ENCODE measurements around the gene PLXNA4.

The PLXNA4 gene

GRCh38 chr7:132564849-132565248, 11.4 kb downstream of the PLXNA4 start:
- no peak for DNase-seq (ENCODE audit: low spot score)

- no peak for DNase-seq (ENCODE audit: low spot score)
These were observed 12.2 kb downstream of the PLXNA4 start for GRCh38 chr7:132564090-132564489.

DNA sequence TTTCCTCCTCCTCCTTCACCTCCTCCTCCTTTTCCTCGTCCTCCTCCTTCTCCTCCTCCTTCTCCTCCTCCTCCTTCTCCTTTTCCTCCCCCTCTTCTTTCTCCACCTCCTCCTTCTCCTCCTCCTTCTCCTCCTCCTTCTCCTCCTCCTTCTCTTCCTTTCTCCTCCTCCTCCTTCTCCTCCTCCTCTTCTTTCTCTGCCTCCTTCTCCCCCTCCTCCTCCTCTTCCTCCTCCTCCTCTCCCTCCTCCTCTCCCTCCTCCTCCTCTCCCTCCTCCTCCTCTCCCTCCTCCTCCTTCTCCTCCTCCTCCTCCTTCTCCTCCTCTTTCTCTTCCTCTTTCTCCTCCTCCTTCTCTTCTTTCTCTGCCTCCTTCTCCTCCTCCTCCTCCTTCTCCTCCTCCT, 13.6 kb downstream of the PLXNA4 start:
- DNase-seq (ENCODE audit: low spot score): no peak

- DNase-seq (ENCODE audit: low spot score): no peak
These were observed 14.5 kb downstream of the PLXNA4 start for GRCh38 chr7:132561763-132562162.

GRCh38 chr7:132560825-132561529, 15.3 kb downstream of the PLXNA4 start:
- DNase-seq (ENCODE audit: low spot score): no peak

DNA sequence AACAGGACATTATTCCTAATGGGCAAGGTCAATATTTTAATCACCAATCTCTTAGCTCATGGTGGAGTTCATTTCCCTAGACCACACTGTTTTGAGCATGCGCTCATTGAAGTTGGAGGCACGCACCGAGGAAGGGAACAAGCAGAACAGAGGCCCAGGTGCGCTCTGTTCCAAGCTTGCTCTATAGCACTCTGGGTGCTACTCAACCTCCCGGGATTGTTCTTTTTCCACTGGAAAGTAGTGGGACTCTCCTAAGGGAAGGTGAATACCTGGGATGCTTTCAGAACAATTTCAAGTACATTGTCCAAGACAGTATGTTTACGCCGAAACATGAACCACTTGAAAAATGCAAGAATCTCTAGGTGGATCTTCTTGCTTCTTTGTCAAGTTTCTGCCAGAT, 16.2 kb downstream of the PLXNA4 start:
- no peak for DNase-seq (ENCODE audit: low spot score)

- no peak for DNase-seq (ENCODE audit: low spot score)
These were observed 17.5 kb downstream of the PLXNA4 start for GRCh38 chr7:132558815-132559214.

GRCh38 chr7:132557489-132558044, 18.7 kb downstream of the PLXNA4 start:
- no peak for DNase-seq (ENCODE audit: low spot score)

GRCh38 chr7:132554446-132554845, 21.8 kb downstream of the PLXNA4 start:
- no peak for DNase-seq (ENCODE audit: low spot score)

- DNase-seq (ENCODE audit: low spot score): no peak
These were observed 23.2 kb downstream of the PLXNA4 start for GRCh38 chr7:132553031-132553430.

- no peak for DNase-seq (ENCODE audit: low spot score)
These were observed 24.4 kb downstream of the PLXNA4 start for GRCh38 chr7:132551886-132552285.

- DNase-seq (ENCODE audit: low spot score): no peak
These were observed 24.8 kb downstream of the PLXNA4 start for GRCh38 chr7:132551439-132551838.

DNA sequence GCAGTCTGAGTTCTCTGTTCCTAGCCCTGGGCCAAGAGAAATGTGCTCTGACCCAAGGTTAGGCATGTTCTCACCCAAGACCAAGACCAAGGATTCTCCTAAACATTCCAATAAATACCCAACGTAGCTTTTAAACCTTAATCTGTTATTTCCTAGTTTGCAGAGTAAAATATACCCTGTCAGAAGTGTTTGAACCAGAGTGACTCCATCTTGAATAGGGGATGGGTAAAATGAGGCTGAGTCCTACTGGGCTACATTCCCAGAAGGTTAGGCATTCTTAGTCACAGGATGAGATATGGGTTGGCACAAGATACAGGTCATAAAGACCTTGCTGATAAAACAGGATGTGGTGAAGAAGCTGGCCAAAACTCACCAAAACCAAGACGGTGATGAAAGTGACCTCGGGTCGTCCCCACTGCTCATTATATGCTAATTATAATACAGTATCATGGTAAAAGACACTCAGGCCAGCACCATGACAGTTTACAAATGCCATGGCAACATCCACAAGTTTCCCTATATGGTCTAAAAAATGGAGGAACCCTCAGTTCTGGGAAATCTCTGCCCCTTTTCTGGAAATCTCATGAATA, 27.7 kb downstream of the PLXNA4 start:
- DNase-seq (ENCODE audit: low spot score): no peak

GRCh38 chr7:132547821-132548220, 28.4 kb downstream of the PLXNA4 start:
- DNase-seq (ENCODE audit: low spot score): no peak

- no peak for DNase-seq (ENCODE audit: low spot score)
These were observed 29.7 kb downstream of the PLXNA4 start for GRCh38 chr7:132546366-132547127.

DNA sequence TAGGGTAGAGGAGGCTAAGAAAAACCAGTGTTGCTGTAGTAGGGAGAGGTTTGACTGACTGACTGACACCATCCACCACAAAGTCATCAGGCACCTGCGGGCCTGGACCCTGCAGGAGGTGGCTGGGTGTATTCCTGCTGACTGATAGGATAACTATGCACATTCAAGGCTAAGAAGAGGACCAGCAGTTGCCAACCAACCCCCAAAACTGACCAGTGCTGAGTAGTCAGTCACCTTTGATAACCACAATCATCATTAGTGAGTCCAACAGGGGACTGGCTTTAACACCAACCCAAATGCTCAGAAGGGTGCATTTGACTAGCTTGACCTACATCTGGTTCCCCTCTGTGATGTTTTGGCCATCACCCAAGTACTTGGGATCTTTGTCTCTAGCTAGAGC, 30.5 kb downstream of the PLXNA4 start:
- DNase-seq (ENCODE audit: low spot score): no peak

- DNase-seq (ENCODE audit: low spot score): no peak
These were observed 31.3 kb downstream of the PLXNA4 start for GRCh38 chr7:132544999-132545398.

- no peak for DNase-seq (ENCODE audit: low spot score)
These were observed 32.2 kb downstream of the PLXNA4 start for GRCh38 chr7:132544025-132544424.

GRCh38 chr7:132542895-132543294, 33.4 kb downstream of the PLXNA4 start:
- no peak for DNase-seq (ENCODE audit: low spot score)

- no peak for DNase-seq (ENCODE audit: low spot score)
These were observed 34.6 kb downstream of the PLXNA4 start for GRCh38 chr7:132541656-132542055.

DNA sequence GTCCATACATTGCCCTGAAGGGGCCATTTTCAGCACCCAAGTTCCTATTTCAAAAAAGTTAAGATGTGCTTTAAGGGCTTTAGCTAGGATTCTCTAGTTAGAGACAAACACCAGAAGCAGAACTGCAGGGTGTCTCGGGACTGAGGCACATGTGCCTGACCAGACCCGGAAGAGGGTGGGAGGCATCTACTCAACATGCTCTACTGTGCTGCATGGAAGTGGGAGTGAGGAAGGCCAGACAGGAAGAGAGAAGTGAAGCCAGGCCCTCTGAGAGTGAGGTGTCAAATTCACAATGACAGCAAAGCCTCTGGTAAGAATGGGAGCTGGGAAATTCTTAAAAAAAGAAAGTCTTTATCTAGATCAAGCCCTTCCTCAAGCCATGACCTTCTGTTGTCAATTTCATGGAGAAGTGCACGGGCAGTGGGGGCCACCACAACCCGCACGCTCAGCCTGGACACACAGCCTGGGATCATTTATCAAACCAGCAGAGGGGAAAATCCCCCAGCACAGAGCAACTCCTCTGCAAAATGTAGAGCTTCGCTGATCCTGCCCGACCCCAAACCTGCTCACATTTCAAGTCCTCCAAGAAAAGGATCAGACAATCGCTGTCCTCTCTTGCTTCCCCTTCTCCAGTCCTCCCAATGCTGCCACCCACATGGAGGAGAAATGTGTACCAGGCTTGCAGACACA, 38.7 kb downstream of the PLXNA4 start:
- DNase-seq (ENCODE audit: low spot score): no peak

DNA sequence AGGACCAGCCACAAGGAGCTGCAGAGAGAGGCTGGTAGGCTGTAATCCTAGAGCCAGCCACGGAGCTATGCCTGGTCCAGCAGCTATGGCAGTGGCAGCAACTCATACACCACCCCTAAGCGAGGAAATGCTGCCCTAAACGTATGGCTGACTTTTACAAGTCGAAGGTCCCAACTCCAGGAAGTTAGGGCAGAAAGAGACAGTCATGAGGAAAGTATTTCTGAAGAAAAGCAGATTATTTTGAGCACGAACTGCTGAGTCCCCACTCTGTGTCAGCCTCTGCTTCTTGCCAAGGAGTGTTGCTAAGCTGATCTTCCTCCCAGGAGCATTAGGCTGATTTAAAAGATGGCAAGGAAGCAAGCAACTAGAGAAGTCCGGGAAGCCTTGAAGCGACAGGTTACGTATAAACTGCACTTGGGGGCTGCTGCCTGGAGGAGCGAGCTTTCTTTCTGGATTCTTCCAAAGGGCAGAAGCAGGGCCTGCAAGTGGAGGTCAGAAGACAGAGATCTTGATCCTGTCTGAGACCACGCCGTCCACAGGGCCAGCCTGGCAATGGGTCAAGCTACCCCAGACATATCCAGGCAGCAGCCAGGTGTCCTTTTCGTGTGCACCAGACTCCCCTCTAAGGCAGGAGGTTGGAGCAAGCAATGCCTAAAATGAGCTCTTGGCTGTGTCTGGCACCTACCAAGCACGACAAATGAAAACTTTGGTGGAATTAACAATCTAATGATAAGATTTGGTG, 39.4 kb downstream of the PLXNA4 start:
- no peak for DNase-seq (ENCODE audit: low spot score)
